GM12891 (cell line): ENCODE results near the gene TTLL8.

ENCODE experiments used
- PAX5 ChIP-seq: IDR thresholded peaks from 2 replicates; pipeline ENCODE4 v1.6.1; 2011; ENCODE audit warnings: low read length, moderate library complexity, mild to moderate bottlenecking; ENCODE audit not compliant: insufficient read depth, severe bottlenecking
- POLR2A ChIP-seq: IDR thresholded peaks from 2 replicates; pipeline ENCODE4 v1.6.1; 2011; ENCODE audit warnings: low read depth, low read length, control low read depth
- POLR2AphosphoS5 ChIP-seq: IDR thresholded peaks from 2 replicates; pipeline ENCODE4 v1.6.1; 2011; ENCODE audit warnings: low read depth, low read length, control low read depth
- SPI1 ChIP-seq: IDR thresholded peaks from 2 replicates; pipeline ENCODE4 v1.6.1; 2011; ENCODE audit warnings: low read depth, low read length, control low read depth
- TAF1 ChIP-seq: IDR thresholded peaks from 2 replicates; pipeline ENCODE4 v1.6.1; 2011; ENCODE audit warnings: low read depth, low read length, control low read depth

- TF ChIP-seq POLR2A (no peak), POLR2AphosphoS5 (no peak), TAF1 (no peak), PAX5 (no peak), SPI1 (no peak)
These were observed 20.1 kb upstream of the TTLL8 start for GRCh38 chr22:50078246-50078645.
